IPS-NIHi11 (cell line): ENCODE results near the gene PLD5.

Experiments used
- DNase-seq: peaks from one replicate; pipeline ENCODE4 v3.0.0; 2012; ENCODE audit warnings: mixed read lengths, low spot score

The PLD5 gene

DNA sequence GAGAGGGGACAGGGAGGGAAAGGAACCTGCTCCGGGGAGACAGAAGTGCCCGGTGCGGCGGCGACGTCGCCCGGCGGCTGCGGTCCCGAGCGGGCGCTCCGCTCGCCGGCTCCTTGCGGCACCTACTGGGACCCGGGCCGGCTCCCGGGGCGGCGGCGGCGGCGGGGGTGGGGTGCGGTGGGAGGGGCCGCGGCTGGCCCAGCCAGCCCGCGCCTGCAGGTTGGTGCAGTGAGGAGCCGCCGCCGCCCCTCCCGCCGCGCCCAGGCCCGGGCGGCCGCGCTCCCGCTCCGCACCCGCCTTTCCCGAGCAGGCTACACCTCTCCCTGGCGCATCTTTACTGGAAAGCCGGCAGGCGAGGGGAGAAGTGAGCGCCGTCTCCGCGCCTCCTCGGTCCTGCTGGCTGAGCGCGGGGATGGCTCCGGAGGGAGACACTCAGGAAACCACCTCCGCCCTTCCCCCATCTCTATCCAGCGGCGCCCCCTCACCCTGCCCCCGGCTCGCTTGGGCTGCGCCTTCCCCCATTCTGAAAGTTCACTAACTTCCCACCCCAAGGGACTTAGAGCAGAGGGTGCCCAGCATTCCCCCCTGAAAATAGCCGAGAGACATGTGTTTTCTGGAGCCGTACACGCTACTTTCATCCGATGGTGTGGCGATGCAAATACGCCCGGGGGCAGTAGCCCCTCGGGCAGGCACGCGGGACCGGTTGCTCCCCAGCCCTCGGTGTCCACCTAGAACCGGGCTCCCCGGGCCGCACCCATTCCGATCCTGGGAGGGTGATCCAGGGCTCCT, at the start of gene PLD5:
PLD5 (minus strand) TSS at position 127 of the 789 bp plus-strand sequence.
- peak; percentile 74 for DNase-seq

DNA sequence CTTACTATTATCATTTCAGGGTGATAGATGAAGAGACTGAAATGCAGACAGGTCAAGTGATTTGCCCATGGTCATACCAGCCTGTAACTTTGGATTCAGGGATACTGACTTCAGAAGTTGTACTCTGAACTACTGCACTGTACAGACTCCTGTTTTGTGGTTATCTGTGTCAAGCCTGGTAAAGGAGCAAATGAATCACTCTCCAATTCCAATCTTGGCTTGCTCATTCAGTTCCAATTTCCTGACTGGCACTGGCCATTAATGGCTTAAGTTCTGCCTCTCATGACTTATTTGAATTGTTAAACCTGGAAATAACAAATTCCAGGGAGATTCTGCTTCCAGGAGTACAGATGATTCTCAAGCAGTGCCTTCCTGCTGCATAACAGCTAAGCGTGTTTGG, 45.4 kb upstream of the PLD5 start:
- no peak for DNase-seq

GRCh38 chr1:242568666-242569065, 44.2 kb upstream of the PLD5 start:
- DNase-seq, result no peak

DNA sequence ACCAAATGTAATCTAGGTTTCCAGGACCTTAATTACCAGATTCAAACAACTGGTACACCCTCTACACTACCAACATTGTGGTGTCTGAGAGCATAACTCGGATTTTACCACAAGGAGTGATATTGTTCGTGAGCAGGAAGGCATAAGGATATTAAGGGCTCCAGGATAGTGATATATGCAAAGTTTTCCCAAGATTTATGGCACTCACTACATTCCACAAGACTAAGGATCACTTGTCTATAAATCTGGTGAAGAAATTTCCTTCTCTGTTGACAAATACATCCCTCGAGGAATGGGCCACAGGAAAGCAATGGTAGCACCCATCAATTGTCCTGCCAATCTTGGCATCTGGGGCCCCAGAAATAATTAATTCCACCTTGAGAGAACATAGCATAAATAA, 43.1 kb upstream of the PLD5 start:
- DNase-seq, result no peak

GRCh38 chr1:242556759-242557158, 32.3 kb upstream of the PLD5 start:
- no peak for DNase-seq

DNA sequence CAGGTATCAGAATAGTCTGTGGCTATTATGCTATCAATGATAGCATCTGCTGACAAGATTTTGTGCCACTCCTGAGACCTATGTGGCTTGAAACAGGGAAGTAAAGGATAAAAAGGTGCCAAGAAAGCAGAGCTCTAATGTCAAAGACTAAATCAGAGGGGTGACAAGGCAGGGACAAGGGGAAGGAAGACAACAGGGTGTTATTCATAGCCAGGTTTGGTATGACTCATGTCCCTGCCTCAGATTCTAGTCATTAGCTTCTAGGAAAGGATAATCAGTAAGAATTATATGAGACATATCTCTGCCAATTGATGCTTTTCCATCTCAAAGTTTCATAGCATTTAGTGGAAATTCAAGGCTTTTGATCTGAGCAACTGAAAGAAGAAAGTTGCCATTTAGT, 31.8 kb upstream of the PLD5 start:
- no peak for DNase-seq

DNA sequence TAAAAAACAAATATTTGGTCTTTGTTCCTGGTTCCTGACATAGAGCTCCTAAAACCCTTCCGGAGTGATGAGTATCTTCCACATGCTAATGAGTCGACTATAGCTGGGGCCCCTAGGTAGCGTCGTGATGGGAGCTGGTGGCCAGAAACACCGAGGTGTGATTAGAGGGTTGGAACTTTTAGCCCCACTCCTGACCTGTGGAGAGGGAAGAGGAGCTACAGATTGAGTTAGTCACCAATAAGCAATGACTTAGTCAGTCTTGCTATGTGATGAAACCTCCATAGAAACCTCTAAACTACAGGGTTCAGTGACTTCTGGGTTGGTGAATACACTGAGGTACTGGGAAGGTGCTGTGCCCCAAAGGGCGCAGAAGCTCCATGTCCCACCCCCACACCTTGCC, 30.1 kb upstream of the PLD5 start:
- no peak for DNase-seq

GRCh38 chr1:242546849-242547729, 22.6 kb upstream of the PLD5 start:
- no peak for DNase-seq

- DNase-seq, result no peak
Measured at GRCh38 chr1:242546441-242546840, 21.9 kb upstream of the PLD5 start.

GRCh38 chr1:242544071-242544470, 19.6 kb upstream of the PLD5 start:
- DNase-seq, result no peak

GRCh38 chr1:242542271-242542670, 17.8 kb upstream of the PLD5 start:
- peak; percentile 17 for DNase-seq

DNA sequence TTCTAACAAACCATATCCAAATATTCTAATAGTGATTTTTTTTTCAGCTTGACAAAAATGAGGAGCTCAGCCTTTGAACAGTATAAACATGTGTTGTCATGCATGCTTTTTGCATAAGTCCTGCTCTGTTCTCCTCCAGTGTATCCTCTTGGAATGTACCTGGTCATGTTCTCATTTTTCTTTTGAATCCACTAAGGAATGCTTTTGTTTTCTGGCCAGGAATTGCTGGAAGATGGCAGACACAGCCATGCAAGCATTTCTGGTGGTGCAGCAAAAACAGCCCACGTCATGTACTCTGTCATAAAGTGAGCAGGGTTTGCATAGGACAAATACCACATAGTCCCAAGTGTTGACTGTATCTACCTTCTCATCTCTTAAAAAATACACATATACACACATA, 11.5 kb upstream of the PLD5 start:
- no peak for DNase-seq

GRCh38 chr1:242534753-242535152, 10.3 kb upstream of the PLD5 start:
- no peak for DNase-seq

- no peak for DNase-seq
Measured at GRCh38 chr1:242530761-242531160, 6.3 kb upstream of the PLD5 start.

DNA sequence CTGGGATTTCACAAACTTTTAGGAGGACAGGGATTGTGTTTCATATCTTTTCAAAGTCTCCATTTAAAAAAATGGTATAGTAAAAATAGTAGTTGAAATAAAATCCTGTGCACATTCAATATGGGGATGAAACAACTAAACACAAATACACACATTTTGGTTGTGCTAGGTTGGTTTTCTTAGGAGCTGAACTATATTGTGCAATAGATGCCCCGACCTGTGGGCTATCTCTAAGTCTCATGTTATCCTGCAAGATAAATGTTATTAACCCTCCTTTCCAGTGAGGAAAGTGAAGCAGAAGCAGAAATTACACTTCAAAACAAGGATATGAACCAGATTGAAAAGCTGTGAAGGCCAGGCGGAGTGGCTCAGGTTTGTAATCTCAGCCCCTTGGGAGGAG, 1.3 kb upstream of the PLD5 start:
- no peak for DNase-seq

DNA sequence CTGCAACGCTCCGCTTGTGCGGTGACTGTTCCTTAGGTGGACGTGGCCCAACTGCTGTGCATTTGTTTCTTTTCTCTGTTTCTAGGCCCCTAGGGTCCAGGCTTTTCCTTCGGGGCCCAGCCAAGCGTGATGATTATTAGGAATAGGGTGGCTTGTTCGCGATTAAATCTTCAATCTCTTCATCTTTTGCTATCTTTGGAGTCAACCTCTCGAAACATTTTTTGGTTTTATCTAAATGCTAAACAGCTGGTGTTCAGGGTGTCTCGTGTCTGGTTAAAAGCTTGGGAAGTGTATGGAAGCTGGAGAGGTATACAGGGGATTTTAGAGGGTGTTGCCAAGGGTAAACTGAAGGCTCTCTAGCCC, 844 bp upstream of the PLD5 start:
- no peak for DNase-seq

DNA sequence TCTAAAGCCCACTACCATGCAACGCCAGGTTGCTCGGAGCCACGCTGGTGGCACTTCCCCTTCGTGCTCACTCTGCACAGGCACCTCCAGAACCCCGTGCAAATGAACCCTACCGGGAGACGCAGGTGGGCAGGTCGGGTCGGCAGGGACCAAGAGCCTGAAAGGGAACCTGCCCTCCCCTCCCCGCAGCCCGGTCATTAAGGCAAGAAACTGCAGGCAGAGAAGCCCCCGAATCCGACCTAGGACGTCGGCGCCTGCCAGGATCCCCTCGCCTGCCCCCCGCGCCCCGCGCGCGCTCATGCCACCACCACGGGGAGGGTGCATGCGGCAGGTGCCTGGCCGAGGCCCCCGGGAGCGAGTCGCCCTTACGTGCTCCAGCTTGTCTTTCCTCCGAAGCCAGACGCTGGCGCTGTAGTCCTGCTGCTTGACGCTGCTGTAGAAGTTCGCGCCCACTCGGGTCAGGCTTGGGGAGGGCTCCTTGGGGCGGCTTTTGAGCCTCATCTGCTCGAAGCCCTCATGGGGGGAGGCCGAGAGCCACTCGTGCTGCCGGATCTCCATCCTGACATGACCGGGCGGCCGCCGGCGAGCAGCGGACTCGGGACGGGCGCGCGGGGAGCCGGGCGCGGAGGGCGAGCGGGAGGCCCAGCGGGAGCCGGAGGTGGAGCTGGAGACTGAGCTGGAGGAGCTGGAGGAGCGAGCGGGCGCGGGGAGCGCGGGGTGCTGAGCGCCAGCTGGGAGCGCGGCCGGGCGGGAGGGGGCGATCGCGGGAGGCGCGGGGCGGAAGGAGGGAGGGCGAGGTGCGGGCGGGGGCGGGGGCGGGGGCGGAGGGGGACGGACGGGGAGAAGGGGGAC, 552 bp downstream of the PLD5 start:
- DNase-seq, result peak; percentile 91

DNA sequence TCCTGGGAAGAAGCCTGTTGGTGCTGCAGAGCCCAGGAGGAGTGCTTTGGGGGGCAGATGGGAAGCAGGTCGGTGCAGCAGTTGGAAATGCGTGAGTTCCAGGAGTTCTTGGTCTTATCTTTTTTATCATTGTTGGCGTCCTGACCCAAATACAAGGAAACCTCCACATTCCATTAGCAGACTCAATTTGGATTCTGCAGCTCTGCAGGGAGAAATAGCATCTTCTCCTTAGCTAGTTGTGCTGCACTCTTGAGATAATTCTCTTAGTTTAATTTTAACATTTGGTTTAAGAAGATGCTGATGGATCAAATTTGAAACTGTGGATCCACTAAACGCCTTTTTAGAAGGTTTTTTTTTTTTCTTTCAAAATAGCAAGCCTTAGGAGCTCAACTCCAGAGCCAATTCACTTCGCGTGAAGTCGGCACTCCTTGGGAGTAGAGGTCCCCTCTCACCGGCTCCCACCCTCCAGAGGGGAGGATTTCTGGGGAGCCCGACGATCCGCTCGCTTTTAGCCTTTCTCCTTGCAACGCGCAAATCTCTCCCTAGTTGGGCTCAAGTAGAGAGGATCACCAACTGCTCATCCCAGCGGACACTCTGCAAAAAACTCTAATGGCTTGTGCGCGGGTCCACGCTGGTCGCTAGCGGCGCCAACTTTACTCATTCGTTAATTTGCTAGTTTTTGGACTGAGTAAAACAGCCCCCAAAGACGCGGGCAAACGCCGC, 1.3 kb downstream of the PLD5 start:
- DNase-seq, result peak; percentile 59

GRCh38 chr1:242522304-242522945, 2.1 kb downstream of the PLD5 start:
- no peak for DNase-seq

- no peak for DNase-seq
Measured at GRCh38 chr1:242515555-242515954, 8.9 kb downstream of the PLD5 start.

DNA sequence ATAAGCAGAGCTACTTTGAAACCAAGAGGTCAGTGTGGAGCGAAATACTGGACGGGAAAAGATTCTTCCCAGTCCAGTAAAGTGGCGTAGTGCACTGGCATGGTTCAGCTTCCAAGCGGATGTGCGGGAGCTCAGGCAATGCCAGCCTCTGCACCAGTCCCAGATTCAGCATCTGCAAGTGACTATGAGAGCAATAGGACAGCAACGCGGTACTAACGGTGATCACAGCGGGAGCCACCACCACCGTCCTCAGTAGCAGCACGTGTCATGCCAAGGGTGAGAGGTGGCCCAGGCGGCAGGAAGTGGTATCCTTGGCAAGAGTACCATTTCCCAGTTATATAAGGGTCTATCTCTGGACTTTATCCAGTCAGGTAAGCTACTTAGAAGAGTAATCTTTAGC, 17.8 kb downstream of the PLD5 start:
- no peak for DNase-seq
